Gastroesophageal sphincter (tissue), 3 donors: ENCODE data around the gene MBTPS1.

ENCODE experiments used
- EP300 ChIP-seq: sonication (generic); formaldehyde crosslinking; IDR thresholded peaks from one replicate; pipeline ENCODE4 v1.6.1; 2017; ENCODE audit warnings: antibody characterized with exemption, mild to moderate bottlenecking
- POLR2A ChIP-seq, 2 donors: fragments of 450-650 bp; IDR thresholded peaks; one replicate each; pipeline ENCODE4 v1.6.1; 2017; ENCODE audit warnings: antibody characterized with exemption in 2 of 2, mild to moderate bottlenecking in 2 of 2, moderate library complexity in 1 of 2
- TF ChIP-seq, protein P1 (sequence below), 4 experiments: fragments of 200-600 bp in 2 of 4; fragments of 450-650 bp in 2 of 4; sonication (generic) in 1 of 4; IDR thresholded peaks; one replicate each; pipeline ENCODE4 v1.5.1; 2017 to 2019; ENCODE audit warnings: antibody characterized with exemption in 4 of 4, mild to moderate bottlenecking in 2 of 4, moderate library complexity in 2 of 4

DNA sequence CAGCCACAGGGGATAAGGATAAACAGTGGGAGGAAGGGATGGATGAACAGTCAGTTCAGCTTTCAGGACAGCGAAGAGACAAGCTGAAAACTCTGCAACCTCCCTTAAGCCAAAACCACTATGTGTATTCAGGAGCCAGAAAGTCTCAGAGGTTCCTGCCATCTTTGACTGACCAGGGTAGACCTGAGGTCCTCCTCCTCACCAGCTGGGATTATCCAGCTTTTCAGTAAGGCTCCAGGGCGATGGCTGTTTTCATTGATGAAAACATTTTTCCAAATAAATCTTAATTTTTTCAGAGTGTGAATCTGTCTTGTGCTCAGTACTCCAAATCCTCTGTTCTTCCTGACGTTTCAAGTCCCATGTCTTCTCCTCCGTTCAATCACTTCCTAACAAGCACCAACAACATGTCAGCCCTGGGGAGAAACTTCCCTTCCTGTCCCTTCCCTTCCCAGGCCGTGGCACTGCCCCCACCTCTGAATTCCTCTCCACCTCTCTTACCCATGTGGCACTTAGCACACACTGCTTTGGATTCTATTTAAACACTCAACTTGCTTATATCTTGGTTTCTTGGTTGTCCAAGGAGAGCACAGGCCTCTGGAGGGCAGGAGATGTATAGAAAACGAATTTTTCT, 23.0 kb upstream of the MBTPS1 start:
- TF ChIP-seq, protein P1, sequence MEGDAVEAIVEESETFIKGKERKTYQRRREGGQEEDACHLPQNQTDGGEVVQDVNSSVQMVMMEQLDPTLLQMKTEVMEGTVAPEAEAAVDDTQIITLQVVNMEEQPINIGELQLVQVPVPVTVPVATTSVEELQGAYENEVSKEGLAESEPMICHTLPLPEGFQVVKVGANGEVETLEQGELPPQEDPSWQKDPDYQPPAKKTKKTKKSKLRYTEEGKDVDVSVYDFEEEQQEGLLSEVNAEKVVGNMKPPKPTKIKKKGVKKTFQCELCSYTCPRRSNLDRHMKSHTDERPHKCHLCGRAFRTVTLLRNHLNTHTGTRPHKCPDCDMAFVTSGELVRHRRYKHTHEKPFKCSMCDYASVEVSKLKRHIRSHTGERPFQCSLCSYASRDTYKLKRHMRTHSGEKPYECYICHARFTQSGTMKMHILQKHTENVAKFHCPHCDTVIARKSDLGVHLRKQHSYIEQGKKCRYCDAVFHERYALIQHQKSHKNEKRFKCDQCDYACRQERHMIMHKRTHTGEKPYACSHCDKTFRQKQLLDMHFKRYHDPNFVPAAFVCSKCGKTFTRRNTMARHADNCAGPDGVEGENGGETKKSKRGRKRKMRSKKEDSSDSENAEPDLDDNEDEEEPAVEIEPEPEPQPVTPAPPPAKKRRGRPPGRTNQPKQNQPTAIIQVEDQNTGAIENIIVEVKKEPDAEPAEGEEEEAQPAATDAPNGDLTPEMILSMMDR (IDR thresholded peaks at IDR 0.05) = no peak
- TF ChIP-seq EP300 = no peak
- no peak for TF ChIP-seq POLR2A (IDR thresholded peaks at IDR 0.05)
